Erythroblast (primary cell): Measurements from ENCODE around the gene UBE4B.

Experiments used
- GATA1 ChIP-seq: IDR thresholded peaks from 2 replicates; pipeline ENCODE4 v1.6.1; 2011; ENCODE audit warnings: low read depth, mild to moderate bottlenecking, control low read depth, low read length, moderate library complexity
- POLR2A ChIP-seq: IDR thresholded peaks from 2 replicates; pipeline ENCODE4 v1.6.1; 2011; ENCODE audit warnings: mild to moderate bottlenecking, low read length

GRCh38 chr1:10171995-10172669, 139.4 kb downstream of the UBE4B start:
- no peak for TF ChIP-seq POLR2A
- no peak for TF ChIP-seq GATA1
